Anterior cingulate cortex (tissue), 58 donors: ENCODE data around the gene ARHGAP26.
A peak's percentile ranks its signal among the peaks of the same experiment; 100 is the strongest.

Experiments
- DNase-seq, 58 donors: peaks; one replicate each; lab custom pipeline; 2025; lab: John Stamatoyannopoulos, UW

Gene ARHGAP26

GRCh38 chr5:143234162-143234842, 464.1 kb downstream of the ARHGAP26 start:
- no peak for DNase-seq

DNA sequence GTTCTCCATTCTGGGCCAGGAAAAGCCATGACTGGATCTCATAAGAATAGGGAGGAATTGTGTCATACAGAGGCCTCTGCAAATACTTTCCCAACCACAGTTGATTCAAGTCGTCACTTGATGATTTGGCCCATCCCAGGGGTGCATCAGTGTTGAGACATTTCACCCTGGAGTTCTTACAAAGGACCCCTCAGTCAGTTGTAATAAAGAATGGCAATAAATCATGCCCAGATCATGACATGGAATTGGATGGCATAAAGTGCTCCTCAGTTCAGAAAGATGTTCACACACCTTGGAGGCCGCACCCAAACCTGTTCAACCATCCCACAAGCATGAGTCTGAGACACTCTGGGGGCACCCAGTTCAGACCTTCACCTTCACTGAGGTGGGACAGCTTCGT, 465.2 kb downstream of the ARHGAP26 start:
- DNase-seq: no peak

- no peak for DNase-seq
These were observed 466.5 kb downstream of the ARHGAP26 start for GRCh38 chr5:143236682-143237081.

DNA sequence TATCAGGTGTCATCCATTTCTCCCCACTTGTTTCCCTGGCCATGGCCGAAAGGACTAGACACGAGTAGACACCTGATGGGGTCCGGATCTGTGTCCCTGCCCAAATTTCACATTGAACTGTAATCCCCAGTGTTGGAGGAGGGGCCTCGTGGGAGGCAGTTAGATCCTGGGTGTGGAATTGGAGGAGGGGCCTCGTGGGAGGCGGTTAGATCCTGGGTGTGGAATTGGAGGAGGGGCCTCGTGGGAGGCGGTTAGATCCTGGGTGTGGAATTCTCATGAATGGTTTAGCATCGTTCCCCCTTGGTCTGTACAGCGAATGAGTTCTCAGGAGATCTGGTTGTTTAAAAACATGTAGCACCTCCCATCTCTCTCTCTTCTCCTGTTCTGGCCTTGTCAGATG, 467.5 kb downstream of the ARHGAP26 start:
- DNase-seq: no peak

DNA sequence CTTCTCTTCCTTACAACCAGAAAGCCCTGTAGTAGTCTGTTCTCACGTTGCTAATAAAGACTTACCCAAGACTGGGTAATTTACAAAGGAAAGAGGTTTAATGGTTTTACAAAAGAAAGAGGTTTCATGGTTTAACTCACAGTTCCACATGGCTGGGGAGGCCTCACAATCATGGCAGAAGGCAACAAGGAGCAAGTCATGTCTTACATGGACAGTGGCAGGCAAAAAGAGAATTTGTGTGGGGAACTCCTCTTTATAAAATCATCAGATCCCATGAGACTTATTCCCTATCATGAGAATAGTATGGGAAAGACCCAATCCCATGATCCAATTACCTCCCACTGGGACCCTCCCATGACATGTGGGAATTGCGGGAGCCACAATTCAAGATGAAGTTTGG, 468.4 kb downstream of the ARHGAP26 start:
- no peak for DNase-seq

DNA sequence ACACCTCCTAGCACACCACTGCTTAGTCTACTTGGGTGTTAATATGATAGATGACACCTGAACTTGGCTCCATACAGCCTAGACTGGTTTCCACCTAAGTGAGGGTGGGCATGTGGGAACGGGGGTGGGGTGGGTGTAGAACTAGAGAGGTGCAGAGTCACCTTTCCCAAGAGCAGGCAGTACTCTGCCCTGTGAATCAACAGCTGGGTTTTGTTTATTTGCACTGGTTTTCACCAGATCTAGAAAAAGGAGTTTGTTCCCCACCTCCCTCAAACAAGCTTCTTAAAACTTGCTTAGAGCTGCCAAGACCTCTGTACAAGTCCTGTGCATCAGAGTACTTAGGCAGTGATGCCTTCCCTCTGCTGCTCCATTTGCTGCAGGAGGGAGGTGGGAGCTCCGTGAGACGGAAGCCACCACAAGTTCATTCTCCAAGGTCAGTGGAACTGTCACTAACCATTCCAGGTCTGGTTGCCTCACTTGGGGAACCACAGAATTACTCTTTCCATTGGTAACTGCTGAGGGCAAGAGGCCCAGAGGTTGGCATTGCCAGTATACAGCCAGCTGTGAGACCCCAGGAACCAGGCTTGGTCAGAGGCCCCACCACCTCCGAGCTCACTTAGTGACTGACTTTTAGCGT, 469.8 kb downstream of the ARHGAP26 start:
- DNase-seq: no peak

- no peak for DNase-seq
These were observed 471.7 kb downstream of the ARHGAP26 start for GRCh38 chr5:143241892-143242291.

DNA sequence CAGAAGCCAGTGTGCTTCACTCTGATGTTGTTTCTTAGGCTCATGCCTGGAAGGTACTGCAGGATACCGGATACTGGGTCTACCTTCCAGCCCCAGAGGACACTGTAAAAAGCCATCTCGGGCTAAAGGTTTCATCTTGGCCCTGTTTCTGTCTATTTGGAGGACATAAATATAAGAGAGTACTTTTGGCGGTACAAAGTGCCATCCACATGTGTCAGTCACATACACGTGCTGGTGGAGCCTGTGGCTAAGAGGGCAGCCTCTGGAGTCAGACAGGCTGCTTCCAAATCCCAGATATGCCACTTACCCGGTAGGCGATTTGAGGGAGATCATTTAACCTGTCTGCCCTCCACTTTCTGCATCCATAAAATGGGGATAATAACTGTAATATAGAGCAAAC, 472.9 kb downstream of the ARHGAP26 start:
- DNase-seq: no peak

GRCh38 chr5:143244000-143244736, 474.0 kb downstream of the ARHGAP26 start:
- DNase-seq: peak in 20 of 58 donors; percentile 6 to 60 (median 26)

- DNase-seq: no peak
These were observed 474.8 kb downstream of the ARHGAP26 start for GRCh38 chr5:143244990-143245389.

DNA sequence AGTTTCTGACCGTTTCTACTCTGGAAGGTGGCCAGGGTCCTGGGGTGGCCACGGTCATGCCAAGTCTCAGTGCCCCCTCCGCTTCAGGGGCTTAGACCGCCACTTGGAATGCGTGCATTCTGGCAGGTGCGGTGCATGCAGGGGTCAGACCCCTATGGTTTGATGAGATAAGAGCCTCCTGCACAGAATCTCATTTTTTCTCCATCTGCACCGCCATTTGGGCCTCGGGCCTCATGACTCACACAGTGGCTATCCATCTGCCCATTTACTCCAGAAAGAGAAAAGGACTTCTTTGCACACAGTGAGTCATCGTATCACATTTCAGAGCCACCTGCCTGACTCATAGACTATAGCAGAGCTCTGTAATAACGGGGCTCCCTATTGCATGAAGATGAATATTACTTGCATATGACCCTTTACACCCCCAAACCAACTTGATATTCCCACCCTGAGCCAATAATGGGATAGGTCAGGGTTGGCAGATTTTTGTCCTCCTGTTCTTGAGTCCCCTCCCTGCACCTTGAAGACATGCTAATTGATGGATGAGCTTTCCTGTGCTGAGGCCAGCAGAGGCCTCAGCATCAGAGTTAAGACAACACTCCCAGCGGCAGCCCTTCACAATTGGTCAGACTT, 475.9 kb downstream of the ARHGAP26 start:
- peak in 20 of 58 donors; percentile 3 to 56 (median 26) for DNase-seq

DNA sequence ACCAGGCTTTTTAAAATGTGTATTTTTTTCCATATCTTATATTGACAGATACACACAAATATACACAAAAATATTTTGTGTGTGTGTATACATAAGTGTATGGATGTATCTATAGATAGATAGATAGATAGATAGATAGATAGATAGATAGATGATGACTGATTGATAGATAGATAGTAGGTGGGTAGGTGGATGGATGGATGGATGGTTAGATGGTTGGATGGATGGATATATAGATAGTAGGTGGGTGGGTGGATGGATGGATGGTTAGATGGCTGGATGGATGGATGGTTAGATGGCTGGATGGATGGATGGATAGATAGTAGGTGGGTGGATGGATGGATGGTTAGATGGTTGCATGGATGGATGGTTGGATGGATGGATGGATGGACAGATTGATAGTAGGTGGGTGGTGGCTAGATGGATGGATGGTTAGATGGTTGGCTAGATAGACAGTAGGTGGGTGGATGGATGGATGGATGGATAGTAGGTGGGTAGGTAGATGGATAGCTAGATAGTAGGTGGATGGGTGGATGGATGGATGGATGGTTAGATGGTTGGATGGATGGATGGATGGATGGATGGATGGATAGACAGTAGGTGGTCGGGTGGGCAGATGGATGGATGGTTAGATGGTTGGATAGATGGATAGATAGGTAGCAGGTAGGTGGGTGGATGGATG, 477.1 kb downstream of the ARHGAP26 start:
- no peak for DNase-seq

- no peak for DNase-seq
These were observed 478.2 kb downstream of the ARHGAP26 start for GRCh38 chr5:143248391-143248790.

GRCh38 chr5:143248822-143249579, 478.8 kb downstream of the ARHGAP26 start:
- no peak for DNase-seq

- DNase-seq: no peak
These were observed 479.7 kb downstream of the ARHGAP26 start for GRCh38 chr5:143249851-143250250.

- DNase-seq: no peak
These were observed 481.0 kb downstream of the ARHGAP26 start for GRCh38 chr5:143251190-143251589.

DNA sequence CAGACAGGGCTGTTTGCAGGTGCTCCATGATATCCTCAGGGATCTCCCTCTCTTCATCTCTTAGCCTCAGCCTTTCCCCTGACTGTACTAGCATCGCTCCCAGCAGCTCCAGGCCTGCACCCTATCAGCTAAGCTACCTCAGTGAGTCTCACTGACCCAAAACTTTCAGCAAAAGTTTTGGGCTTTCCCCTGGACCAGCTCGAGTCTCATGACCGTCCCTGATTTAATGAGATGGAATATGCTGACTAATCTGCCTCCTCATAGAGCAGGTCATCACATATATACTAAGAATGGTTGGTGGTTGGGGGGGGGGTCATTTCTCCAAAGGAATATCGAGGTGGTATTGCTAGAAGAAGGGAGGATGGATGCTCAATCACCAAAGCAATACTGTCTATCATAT, 481.8 kb downstream of the ARHGAP26 start:
- DNase-seq: no peak

DNA sequence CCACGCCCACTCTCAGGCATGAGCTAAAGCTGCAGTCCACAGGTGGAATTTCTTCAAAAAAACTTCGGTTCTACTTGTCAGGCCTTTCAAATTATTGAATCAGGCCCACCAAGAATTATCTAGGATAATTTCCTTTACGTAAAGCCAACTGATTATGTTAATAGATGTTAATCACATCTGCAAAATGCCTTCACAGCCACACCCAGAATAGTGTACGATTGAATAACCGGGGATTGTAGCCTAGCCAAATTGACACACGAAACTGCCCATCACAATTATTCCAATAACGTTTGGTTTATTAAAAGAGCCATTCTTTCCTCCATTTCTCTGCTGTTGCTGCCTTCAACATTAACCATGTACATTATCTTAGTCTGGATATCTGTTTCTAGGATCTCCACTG, 484.6 kb downstream of the ARHGAP26 start:
- no peak for DNase-seq

DNA sequence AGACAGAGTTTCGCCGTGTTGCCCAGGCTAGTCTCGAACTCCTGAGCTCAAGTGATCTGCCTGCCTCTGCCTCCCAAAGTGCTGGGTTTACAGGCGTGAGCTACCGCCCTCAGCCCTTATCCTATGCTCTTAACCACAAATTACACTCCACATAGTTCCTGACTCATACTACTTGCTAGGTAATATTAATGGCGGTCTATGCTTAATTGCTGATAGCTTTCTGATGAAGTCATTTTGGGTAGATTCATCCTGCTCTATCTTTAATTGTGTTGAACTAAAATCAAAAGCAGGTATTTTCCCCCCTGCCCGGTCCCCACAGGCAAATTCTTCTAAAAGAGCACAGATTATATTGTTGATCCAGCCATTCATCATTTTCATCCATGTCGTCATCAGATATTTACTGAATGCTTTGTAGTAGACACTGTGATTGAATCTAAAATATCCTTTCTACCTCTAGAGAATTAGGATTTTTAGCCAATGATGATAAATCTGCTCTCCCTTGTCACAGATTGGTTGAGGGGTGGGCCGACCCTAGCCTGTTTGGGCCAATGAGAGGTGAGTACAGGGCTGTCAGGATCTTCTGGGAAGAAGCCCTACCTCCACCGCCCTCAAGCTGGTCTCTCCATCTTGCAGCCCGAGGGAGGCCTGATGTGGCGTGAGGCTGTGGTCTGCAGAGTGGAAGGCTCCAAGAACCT, 488.5 kb downstream of the ARHGAP26 start:
- no peak for DNase-seq
